ENCODE measurements around the gene SSUH2.
A peak's percentile ranks its signal among the peaks of the same experiment; 100 is the strongest.

SSUH2 gene

GRCh38 chr3:8658306-8659212 is 14.0 kb upstream of the SSUH2 start:
- no peak for TF ChIP-seq CTCF (IDR thresholded peaks at IDR 0.05; ENCODE audit: insufficient read depth, low read length, poor library complexity, severe bottlenecking)
- no peak for TF ChIP-seq EZH2phosphoT487 (conservative IDR thresholded peaks at IDR 0.05; ENCODE audit: low read length)
- no peaks in the 10 kb centered on the region for H3K36me3 ChIP-seq (ENCODE audit: low read length)

GRCh38 chr3:8657804-8658305 is 13.3 kb upstream of the SSUH2 start:
- Histone ChIP-seq H3K9me2 (replicated peaks; ENCODE audit: insufficient read depth, low read length) (no peaks in the 10 kb centered on the region), H3F3A (ENCODE audit: insufficient read depth) (peaks cover 15% of the 10 kb centered on the region), H3K9me3 (ENCODE audit: insufficient read depth, low read length) (no peaks in the 10 kb centered on the region), H2AFZ (ENCODE audit: low read depth, low read length, severe bottlenecking) (no peak overlapping the region), H3K4me2 (ENCODE audit: low read depth, low read length, poor library complexity, severe bottlenecking) (peak overlapping the region; percentile 42), H3K9ac (ENCODE audit: low read length) (peak overlapping the region; percentile 10; the same call in 1 of the 2 replicates), H4K20me1 (ENCODE audit: low read depth, low read length) (no peaks in the 10 kb centered on the region), H3K27ac (ENCODE audit: low read depth, low read length) (peak overlapping the region; percentile 84), H3K4me3 (ENCODE audit: insufficient read depth, low read length, poor library complexity, severe bottlenecking) (peak overlapping the region; percentile 4), H3K79me2 (ENCODE audit: insufficient read depth, low read length) (no peaks in the 10 kb centered on the region), H3K27me3 (ENCODE audit: low read length) (no peaks in the 10 kb centered on the region), H3K36me3 (ENCODE audit: low read length) (no peaks in the 10 kb centered on the region)
- TF ChIP-seq CTCF (IDR thresholded peaks at IDR 0.05; ENCODE audit: insufficient read depth, low read length, poor library complexity, severe bottlenecking) = no peak
- TF ChIP-seq EZH2phosphoT487 (conservative IDR thresholded peaks at IDR 0.05; ENCODE audit: low read length) = no peak

More at GRCh38 chr3:8658306-8659212, 14.0 kb upstream of the SSUH2 start:
- peaks cover 15% of the 10 kb centered on the region for H3F3A ChIP-seq (ENCODE audit: insufficient read depth)
- peak overlapping the region; percentile 26 for H3K9ac ChIP-seq (ENCODE audit: low read length)
- no peaks in the 10 kb centered on the region for H3K9me3 ChIP-seq (ENCODE audit: insufficient read depth, low read length)
- H3K27me3 ChIP-seq (ENCODE audit: low read length) = no peaks in the 10 kb centered on the region
- no peaks in the 10 kb centered on the region for H3K79me2 ChIP-seq (ENCODE audit: insufficient read depth, low read length)
- no peak overlapping the region for H3K4me3 ChIP-seq (ENCODE audit: insufficient read depth, low read length, poor library complexity, severe bottlenecking)
- H3K27ac ChIP-seq (ENCODE audit: low read depth, low read length) = peak overlapping the region; percentile 84
- H3K9me2 ChIP-seq (replicated peaks; ENCODE audit: insufficient read depth, low read length) = no peaks in the 10 kb centered on the region
- H3K4me2 ChIP-seq (ENCODE audit: low read depth, low read length, poor library complexity, severe bottlenecking) = peak overlapping the region; percentile 47
- H2AFZ ChIP-seq (ENCODE audit: low read depth, low read length, severe bottlenecking) = no peak overlapping the region
- no peaks in the 10 kb centered on the region for H4K20me1 ChIP-seq (ENCODE audit: low read depth, low read length)

- H3K79me2 ChIP-seq (ENCODE audit: insufficient read depth, low read length) = no peaks in the 10 kb centered on the region
- H3K27ac ChIP-seq (ENCODE audit: low read depth, low read length) = no peak overlapping the region
- no peak overlapping the region for H2AFZ ChIP-seq (ENCODE audit: low read depth, low read length, severe bottlenecking)
- no peak overlapping the region for H3K4me3 ChIP-seq (ENCODE audit: insufficient read depth, low read length, poor library complexity, severe bottlenecking)
- H3K9ac ChIP-seq (ENCODE audit: low read length) = no peak overlapping the region
- no peaks in the 10 kb centered on the region for H3K27me3 ChIP-seq (ENCODE audit: low read length)
- peaks cover 15% of the 10 kb centered on the region for H3F3A ChIP-seq (ENCODE audit: insufficient read depth)
- no peaks in the 10 kb centered on the region for H3K9me2 ChIP-seq (replicated peaks; ENCODE audit: insufficient read depth, low read length)
- no peaks in the 10 kb centered on the region for H4K20me1 ChIP-seq (ENCODE audit: low read depth, low read length)
- no peaks in the 10 kb centered on the region for H3K36me3 ChIP-seq (ENCODE audit: low read length)
- H3K9me3 ChIP-seq (ENCODE audit: insufficient read depth, low read length) = no peaks in the 10 kb centered on the region
- no peak overlapping the region for H3K4me2 ChIP-seq (ENCODE audit: low read depth, low read length, poor library complexity, severe bottlenecking)
- TF ChIP-seq CTCF (IDR thresholded peaks at IDR 0.05; ENCODE audit: insufficient read depth, low read length, poor library complexity, severe bottlenecking) (no peak), EZH2phosphoT487 (conservative IDR thresholded peaks at IDR 0.05; ENCODE audit: low read length) (no peak)
Observed at GRCh38 chr3:8656240-8656639, 11.6 kb upstream of the SSUH2 start.

Data from SU-DHL-6 (cell line).